ENCODE results near the gene PIK3AP1. TPM values are rescaled to one million over a fixed set of nuclear protein-coding genes. Genes with fewer than 3 reads are reported as not detected.

Gene PIK3AP1
- total and polyA plus RNA-seq, 2 of the 8 experiments (the other 6 are each of a cell fraction or from before 2014, with no cell fraction given) = 1.9 to 4.5 TPM

DNA sequence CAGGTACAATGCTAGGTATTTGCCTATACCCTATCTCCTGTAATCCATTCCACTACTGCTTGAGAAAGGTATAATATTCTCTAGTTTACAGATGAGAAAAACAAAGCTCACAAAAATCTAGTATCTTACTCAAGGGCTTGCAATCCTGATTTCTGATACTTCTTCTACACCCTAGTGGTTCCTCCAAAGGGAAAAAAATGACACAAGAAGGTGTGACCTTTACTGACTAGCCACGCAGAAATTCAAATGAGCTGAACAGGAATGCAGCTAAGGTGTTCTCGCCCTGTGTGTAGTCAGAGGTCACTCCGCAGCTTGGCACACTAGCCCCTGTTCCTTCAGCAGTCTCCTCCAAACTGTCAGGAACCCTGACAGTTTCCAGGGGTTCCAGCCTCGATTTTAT is 74.0 kb downstream of the PIK3AP1 start (continued):
- TF ChIP-seq, protein P1, sequence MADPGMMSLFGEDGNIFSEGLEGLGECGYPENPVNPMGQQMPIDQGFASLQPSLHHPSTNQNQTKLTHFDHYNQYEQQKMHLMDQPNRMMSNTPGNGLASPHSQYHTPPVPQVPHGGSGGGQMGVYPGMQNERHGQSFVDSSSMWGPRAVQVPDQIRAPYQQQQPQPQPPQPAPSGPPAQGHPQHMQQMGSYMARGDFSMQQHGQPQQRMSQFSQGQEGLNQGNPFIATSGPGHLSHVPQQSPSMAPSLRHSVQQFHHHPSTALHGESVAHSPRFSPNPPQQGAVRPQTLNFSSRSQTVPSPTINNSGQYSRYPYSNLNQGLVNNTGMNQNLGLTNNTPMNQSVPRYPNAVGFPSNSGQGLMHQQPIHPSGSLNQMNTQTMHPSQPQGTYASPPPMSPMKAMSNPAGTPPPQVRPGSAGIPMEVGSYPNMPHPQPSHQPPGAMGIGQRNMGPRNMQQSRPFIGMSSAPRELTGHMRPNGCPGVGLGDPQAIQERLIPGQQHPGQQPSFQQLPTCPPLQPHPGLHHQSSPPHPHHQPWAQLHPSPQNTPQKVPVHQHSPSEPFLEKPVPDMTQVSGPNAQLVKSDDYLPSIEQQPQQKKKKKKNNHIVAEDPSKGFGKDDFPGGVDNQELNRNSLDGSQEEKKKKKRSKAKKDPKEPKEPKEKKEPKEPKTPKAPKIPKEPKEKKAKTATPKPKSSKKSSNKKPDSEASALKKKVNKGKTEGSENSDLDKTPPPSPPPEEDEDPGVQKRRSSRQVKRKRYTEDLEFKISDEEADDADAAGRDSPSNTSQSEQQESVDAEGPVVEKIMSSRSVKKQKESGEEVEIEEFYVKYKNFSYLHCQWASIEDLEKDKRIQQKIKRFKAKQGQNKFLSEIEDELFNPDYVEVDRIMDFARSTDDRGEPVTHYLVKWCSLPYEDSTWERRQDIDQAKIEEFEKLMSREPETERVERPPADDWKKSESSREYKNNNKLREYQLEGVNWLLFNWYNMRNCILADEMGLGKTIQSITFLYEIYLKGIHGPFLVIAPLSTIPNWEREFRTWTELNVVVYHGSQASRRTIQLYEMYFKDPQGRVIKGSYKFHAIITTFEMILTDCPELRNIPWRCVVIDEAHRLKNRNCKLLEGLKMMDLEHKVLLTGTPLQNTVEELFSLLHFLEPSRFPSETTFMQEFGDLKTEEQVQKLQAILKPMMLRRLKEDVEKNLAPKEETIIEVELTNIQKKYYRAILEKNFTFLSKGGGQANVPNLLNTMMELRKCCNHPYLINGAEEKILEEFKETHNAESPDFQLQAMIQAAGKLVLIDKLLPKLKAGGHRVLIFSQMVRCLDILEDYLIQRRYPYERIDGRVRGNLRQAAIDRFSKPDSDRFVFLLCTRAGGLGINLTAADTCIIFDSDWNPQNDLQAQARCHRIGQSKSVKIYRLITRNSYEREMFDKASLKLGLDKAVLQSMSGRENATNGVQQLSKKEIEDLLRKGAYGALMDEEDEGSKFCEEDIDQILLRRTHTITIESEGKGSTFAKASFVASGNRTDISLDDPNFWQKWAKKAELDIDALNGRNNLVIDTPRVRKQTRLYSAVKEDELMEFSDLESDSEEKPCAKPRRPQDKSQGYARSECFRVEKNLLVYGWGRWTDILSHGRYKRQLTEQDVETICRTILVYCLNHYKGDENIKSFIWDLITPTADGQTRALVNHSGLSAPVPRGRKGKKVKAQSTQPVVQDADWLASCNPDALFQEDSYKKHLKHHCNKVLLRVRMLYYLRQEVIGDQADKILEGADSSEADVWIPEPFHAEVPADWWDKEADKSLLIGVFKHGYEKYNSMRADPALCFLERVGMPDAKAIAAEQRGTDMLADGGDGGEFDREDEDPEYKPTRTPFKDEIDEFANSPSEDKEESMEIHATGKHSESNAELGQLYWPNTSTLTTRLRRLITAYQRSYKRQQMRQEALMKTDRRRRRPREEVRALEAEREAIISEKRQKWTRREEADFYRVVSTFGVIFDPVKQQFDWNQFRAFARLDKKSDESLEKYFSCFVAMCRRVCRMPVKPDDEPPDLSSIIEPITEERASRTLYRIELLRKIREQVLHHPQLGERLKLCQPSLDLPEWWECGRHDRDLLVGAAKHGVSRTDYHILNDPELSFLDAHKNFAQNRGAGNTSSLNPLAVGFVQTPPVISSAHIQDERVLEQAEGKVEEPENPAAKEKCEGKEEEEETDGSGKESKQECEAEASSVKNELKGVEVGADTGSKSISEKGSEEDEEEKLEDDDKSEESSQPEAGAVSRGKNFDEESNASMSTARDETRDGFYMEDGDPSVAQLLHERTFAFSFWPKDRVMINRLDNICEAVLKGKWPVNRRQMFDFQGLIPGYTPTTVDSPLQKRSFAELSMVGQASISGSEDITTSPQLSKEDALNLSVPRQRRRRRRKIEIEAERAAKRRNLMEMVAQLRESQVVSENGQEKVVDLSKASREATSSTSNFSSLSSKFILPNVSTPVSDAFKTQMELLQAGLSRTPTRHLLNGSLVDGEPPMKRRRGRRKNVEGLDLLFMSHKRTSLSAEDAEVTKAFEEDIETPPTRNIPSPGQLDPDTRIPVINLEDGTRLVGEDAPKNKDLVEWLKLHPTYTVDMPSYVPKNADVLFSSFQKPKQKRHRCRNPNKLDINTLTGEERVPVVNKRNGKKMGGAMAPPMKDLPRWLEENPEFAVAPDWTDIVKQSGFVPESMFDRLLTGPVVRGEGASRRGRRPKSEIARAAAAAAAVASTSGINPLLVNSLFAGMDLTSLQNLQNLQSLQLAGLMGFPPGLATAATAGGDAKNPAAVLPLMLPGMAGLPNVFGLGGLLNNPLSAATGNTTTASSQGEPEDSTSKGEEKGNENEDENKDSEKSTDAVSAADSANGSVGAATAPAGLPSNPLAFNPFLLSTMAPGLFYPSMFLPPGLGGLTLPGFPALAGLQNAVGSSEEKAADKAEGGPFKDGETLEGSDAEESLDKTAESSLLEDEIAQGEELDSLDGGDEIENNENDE (IDR thresholded peaks at IDR 0.05; ENCODE audit: insufficient replicate concordance, low read length) = no peak
- no peak for TF ChIP-seq KDM4A (IDR thresholded peaks at IDR 0.05; ENCODE audit: low read depth, low read length, severe bottlenecking)
- no peak for TF ChIP-seq SIRT6 (IDR thresholded peaks at IDR 0.05; ENCODE audit: low read length)
- no peak for TF ChIP-seq TAF1 (IDR thresholded peaks at IDR 0.05; ENCODE audit: low read depth, low read length)
- TF ChIP-seq RNF2 (IDR thresholded peaks at IDR 0.05; ENCODE audit: borderline replicate concordance, low read depth, low read length, missing control alignments, poor library complexity, severe bottlenecking) = no peak
- TF ChIP-seq GTF2F1 (IDR thresholded peaks at IDR 0.05; ENCODE audit: borderline replicate concordance, low read depth, low read length) = no peak
- TF ChIP-seq TAF7 (optimal IDR thresholded peaks at IDR 0.05; ENCODE audit: borderline replicate concordance, low read depth, low read length) = no peak
- no peak for TF ChIP-seq CBX8 (IDR thresholded peaks at IDR 0.05; ENCODE audit: borderline replicate concordance, low read depth, low read length)
- no peak for TF ChIP-seq SAP30 (IDR thresholded peaks at IDR 0.05; ENCODE audit: insufficient read depth, insufficient replicate concordance, low read length)
- TF ChIP-seq BACH1 (IDR thresholded peaks at IDR 0.05; ENCODE audit: low read length) = no peak

Data from H1 (cell line).